CD4-positive, alpha-beta T cell (primary cell): ENCODE measurements around the gene RNF144A. TPM values are rescaled to one million over a fixed set of nuclear protein-coding genes. Genes with fewer than 3 reads are reported as not detected.

Experiments
- ATAC-seq: fragments of 200-7000 bp; cut with Tn5 transposase; one replicate; pipeline ENCODE4 v1.10.0; 2022; ENCODE audit warnings: mild to moderate bottlenecking; ENCODE audit not compliant: poor library complexity
- CTCF ChIA-PET: fragments of 350-600 bp; sonication (Branson Sonifier 250); formaldehyde crosslinking; loops from one replicate; lab custom pipeline; 2021; ENCODE audit warnings: antibody characterized with exemption, inconsistent platforms; lab: Charles Lee
- POLR2A ChIA-PET: fragments of 350-600 bp; sonication (Branson Sonifier 250); formaldehyde crosslinking; loops from one replicate; lab custom pipeline; 2021; ENCODE audit warnings: antibody characterized with exemption, inconsistent platforms; lab: Charles Lee
- DNase-seq, 14 experiments: peaks; one replicate each; pipeline ENCODE4 v3.0.0-alpha.2; 2013 to 2020; ENCODE audit warnings: mixed read lengths in 2 of 14
- H3K27ac ChIP-seq, 2 donors: one replicate each; pipeline versions ENCODE4 v1.5.1 to v1.7.0; 2013; ENCODE audit warnings: low read length in 2 of 2, low read depth in 1 of 2, mild to moderate bottlenecking in 1 of 2
- H3K27me3 ChIP-seq, 2 experiments: 1 replicate in 1 of 2; 2 replicates in 1 of 2; pipeline versions ENCODE4 v1.6.1 to v1.7.0; 2013; ENCODE audit warnings: low read length in 2 of 2, control low read depth in 1 of 2, mild to moderate bottlenecking in 1 of 2, moderate library complexity in 1 of 2; ENCODE audit not compliant: insufficient read depth in 2 of 2, control insufficient read depth in 1 of 2
- H3K36me3 ChIP-seq: one replicate; pipeline ENCODE4 v1.6.1; 2013; ENCODE audit warnings: low read length, control low read depth; ENCODE audit not compliant: insufficient read depth
- H3K4me1 ChIP-seq: one replicate; pipeline ENCODE4 v1.6.1; 2013; ENCODE audit warnings: low read length, control low read depth; ENCODE audit not compliant: insufficient read depth
- H3K4me3 ChIP-seq: one replicate; pipeline ENCODE4 v1.5.1; 2013; ENCODE audit warnings: mild to moderate bottlenecking, low read length, moderate library complexity
- H3K9me3 ChIP-seq, 2 experiments: 1 replicate in 1 of 2; 2 replicates in 1 of 2; pipeline versions ENCODE4 v1.6.1 to v1.7.0; 2013; ENCODE audit warnings: low read length in 2 of 2, mild to moderate bottlenecking in 2 of 2, control low read depth in 1 of 2, moderate library complexity in 1 of 2; ENCODE audit not compliant: control insufficient read depth in 1 of 2, insufficient read depth in 1 of 2
- H3K27ac Mint-ChIP-seq: one replicate; pipeline ENCODE4 v1.8.0; 2020; ENCODE audit warnings: mixed read lengths
- H3K27me3 Mint-ChIP-seq: one replicate; pipeline ENCODE4 v1.8.0; 2021; ENCODE audit warnings: mixed read lengths
- H3K36me3 Mint-ChIP-seq: one replicate; pipeline ENCODE4 v1.8.0; 2021; ENCODE audit warnings: low read depth, mixed read lengths
- H3K4me1 Mint-ChIP-seq: one replicate; pipeline ENCODE4 v1.8.0; 2021; ENCODE audit warnings: low read depth, mixed read lengths
- H3K4me3 Mint-ChIP-seq: one replicate; pipeline ENCODE4 v1.8.0; 2020; ENCODE audit warnings: mild to moderate bottlenecking, mixed read lengths
- H3K9me3 Mint-ChIP-seq: one replicate; pipeline ENCODE4 v1.8.0; 2020; ENCODE audit warnings: mixed read lengths
- CTCF ChIP-seq: fragments of 200-600 bp; IDR thresholded peaks from one replicate; pipeline ENCODE4 v1.8.0; 2022; ENCODE audit warnings: antibody characterized with exemption, mild to moderate bottlenecking
- intact Hi-C, 2 experiments: fragments of 100-400 bp; cut with DNase I in 1 of 2; cut with micrococcal nuclease in 1 of 2; formaldehyde crosslinking; loops; one replicate each; pipeline versions ENCODE4 v1.15.1 to v1.9.0; 2023 to 2025; cut with DNase I, micrococcal nuclease
- total RNA-seq, 174 experiments: library from RNA in 2 of 174; stranded (reverse) in 2 of 174; gene quantifications; one replicate each; pipeline ENCODE4 v1.2.3 and lab custom pipeline; 2021 to 2026

The RNF144A gene
- total RNA-seq, 2 experiments from 2014 or later = 39.0 to 40.1 TPM

GRCh38 chr2:6881516-6881915 lies 35.7 kb upstream of the RNF144A start:
- Mint-ChIP-seq H3K27me3 (no peaks in the 10 kb centered on the region), H3K4me1 (peaks cover 58% of the 10 kb centered on the region), H3K9me3 (no peaks in the 10 kb centered on the region), H3K36me3 (peaks cover 28% of the 10 kb centered on the region), H3K27ac (peak overlapping the region; percentile 92), H3K4me3 (no peak overlapping the region)
- Histone ChIP-seq H3K27ac (no peak overlapping the region), H3K27me3 (no peaks in the 10 kb centered on the region), H3K4me3 (no peak overlapping the region), H3K4me1 (peaks cover 25% of the 10 kb centered on the region), H3K9me3 (no peaks in the 10 kb centered on the region), H3K36me3 (no peaks in the 10 kb centered on the region)
- no peak for TF ChIP-seq CTCF
- intact Hi-C loops = no loop called here
- CTCF ChIA-PET = interaction anchor here (5.1 kb wide), 1 partner anchor 15 kb away, joined by 38 read pairs; the partner anchor contains the start of gene CMPK2
- POLR2A ChIA-PET = interaction anchor here (1.0 kb wide), 1 partner anchor 177 kb away, joined by 3 read pairs; no protein-coding TSS in a partner anchor
- ATAC-seq (no peak), DNase-seq (no peak)

GRCh38 chr2:6883448-6884122 lies 33.6 kb upstream of the RNF144A start:
- DNase-seq = no peak
- Histone ChIP-seq H3K9me3 (no peaks in the 10 kb centered on the region), H3K4me1 (peaks cover 16% of the 10 kb centered on the region), H3K36me3 (no peaks in the 10 kb centered on the region), H3K27ac (no peak overlapping the region), H3K4me3 (no peak overlapping the region), H3K27me3 (no peaks in the 10 kb centered on the region)
- H3K27me3 Mint-ChIP-seq = no peaks in the 10 kb centered on the region
- H3K9me3 Mint-ChIP-seq = no peaks in the 10 kb centered on the region
- no peak overlapping the region for H3K4me3 Mint-ChIP-seq
- H3K36me3 Mint-ChIP-seq = peaks cover 28% of the 10 kb centered on the region
- H3K27ac Mint-ChIP-seq = no peak overlapping the region
- no peak for ATAC-seq
- CTCF ChIA-PET = interaction anchor here (1.4 kb wide), 1 partner anchor 18 kb away, joined by 5 read pairs; the partner anchor contains the start of gene CMPK2
- POLR2A ChIA-PET = interaction anchor here (1.1 kb wide), 1 partner anchor 19 kb away, joined by 4 read pairs; no protein-coding TSS in a partner anchor
- intact Hi-C loops = no loop called here
- TF ChIP-seq CTCF = no peak
- H3K4me1 Mint-ChIP-seq = peaks cover 39% of the 10 kb centered on the region

GRCh38 chr2:6885551-6885950 lies 31.7 kb upstream of the RNF144A start:
- H3K36me3 Mint-ChIP-seq = peaks cover 38% of the 10 kb centered on the region
- peaks cover 21% of the 10 kb centered on the region for H3K4me1 Mint-ChIP-seq
- H3K36me3 ChIP-seq = peaks cover 4% of the 10 kb centered on the region
- H3K27ac ChIP-seq = no peak overlapping the region
- no peak overlapping the region for H3K4me3 ChIP-seq
- no peaks in the 10 kb centered on the region for H3K27me3 ChIP-seq
- H3K4me1 ChIP-seq = peaks cover 8% of the 10 kb centered on the region
- intact Hi-C loops = no loop called here
- no peak for ATAC-seq
- no peaks in the 10 kb centered on the region for H3K9me3 Mint-ChIP-seq
- H3K9me3 ChIP-seq = no peaks in the 10 kb centered on the region
- no peaks in the 10 kb centered on the region for H3K27me3 Mint-ChIP-seq
- H3K27ac Mint-ChIP-seq = no peak overlapping the region
- CTCF ChIA-PET = no interaction called here
- DNase-seq = no peak
- no peak overlapping the region for H3K4me3 Mint-ChIP-seq
- TF ChIP-seq CTCF = no peak
- POLR2A ChIA-PET = interaction anchor here (0.7 kb wide), 1 partner anchor 8 kb away, joined by 3 read pairs; the partner anchor contains the start of gene RSAD2
